Gastrocnemius medialis (tissue), 4 donors: ENCODE measurements around the gene GNG7.

Experiments
- POLR2A ChIP-seq, 2 donors: fragments of 450-650 bp; IDR thresholded peaks; one replicate each; pipeline ENCODE4 v1.6.1; 2017; ENCODE audit warnings: antibody characterized with exemption in 2 of 2, mild to moderate bottlenecking in 2 of 2, moderate library complexity in 2 of 2
- TF ChIP-seq, protein P1 (sequence below), 5 experiments: fragments of 450-650 bp in 3 of 5; fragments of 200-600 bp in 2 of 5; sonication (generic) in 2 of 5; IDR thresholded peaks in 4 of 5; conservative IDR thresholded peaks in 1 of 5; 1 replicate in 4 of 5; 2 replicates in 1 of 5; pipeline ENCODE4 v1.5.1; 2016 to 2019; ENCODE audit warnings: antibody characterized with exemption in 5 of 5, mild to moderate bottlenecking in 3 of 5, moderate library complexity in 3 of 5

DNA sequence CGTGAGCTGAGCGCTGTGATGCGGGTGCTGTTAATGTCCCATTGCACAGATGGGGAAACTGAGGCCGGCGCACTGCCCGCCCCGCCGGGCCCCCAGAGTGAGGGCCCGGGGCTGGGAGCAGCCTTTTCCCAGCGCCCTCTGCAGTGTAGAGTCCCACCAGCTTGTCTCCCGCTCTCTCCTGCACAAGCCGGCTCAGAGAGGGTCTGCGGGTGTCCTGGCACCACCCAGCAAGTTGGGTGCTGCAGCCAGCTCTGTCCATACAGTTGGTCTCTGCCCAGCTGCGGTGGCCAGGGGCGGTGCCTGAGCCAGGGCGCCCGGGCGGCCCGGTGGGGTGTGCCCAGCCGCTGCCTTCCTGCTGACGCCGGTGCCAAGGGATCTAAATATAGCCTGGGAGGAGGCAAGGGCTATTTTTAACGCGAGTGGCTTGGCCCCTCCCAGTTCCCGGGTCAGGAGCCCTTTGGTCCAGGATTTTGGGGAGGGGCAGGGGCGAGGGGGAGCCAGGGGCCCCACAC, 207.3 kb downstream of the GNG7 start:
- TF ChIP-seq, protein P1, sequence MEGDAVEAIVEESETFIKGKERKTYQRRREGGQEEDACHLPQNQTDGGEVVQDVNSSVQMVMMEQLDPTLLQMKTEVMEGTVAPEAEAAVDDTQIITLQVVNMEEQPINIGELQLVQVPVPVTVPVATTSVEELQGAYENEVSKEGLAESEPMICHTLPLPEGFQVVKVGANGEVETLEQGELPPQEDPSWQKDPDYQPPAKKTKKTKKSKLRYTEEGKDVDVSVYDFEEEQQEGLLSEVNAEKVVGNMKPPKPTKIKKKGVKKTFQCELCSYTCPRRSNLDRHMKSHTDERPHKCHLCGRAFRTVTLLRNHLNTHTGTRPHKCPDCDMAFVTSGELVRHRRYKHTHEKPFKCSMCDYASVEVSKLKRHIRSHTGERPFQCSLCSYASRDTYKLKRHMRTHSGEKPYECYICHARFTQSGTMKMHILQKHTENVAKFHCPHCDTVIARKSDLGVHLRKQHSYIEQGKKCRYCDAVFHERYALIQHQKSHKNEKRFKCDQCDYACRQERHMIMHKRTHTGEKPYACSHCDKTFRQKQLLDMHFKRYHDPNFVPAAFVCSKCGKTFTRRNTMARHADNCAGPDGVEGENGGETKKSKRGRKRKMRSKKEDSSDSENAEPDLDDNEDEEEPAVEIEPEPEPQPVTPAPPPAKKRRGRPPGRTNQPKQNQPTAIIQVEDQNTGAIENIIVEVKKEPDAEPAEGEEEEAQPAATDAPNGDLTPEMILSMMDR (IDR thresholded peaks at IDR 0.05 in 4 of 5, conservative IDR thresholded peaks at IDR 0.05 in 1 of 5): no peak
- no peak for TF ChIP-seq POLR2A (IDR thresholded peaks at IDR 0.05)
